ENCODE data around the gene TSPAN9. TPM values are rescaled to one million over a fixed set of nuclear protein-coding genes. Genes with fewer than 3 reads are reported as not detected.

Gene TSPAN9
- total and polyA plus RNA-seq, 9 of the 15 experiments (the other 6 are each of a cell fraction or from before 2014, with no cell fraction given) = 0.23 to 2.1 (median 0.60) TPM; not detected in 2

GRCh38 chr12:3049611-3050249, 27.4 kb upstream of the TSPAN9 start:
- Histone ChIP-seq H3K36me3 (ENCODE audit: control insufficient read depth, insufficient read depth, low read length) (no peaks in the 10 kb centered on the region), H3K9me1 (ENCODE audit: control insufficient read depth, insufficient read depth, low read length) (no peaks in the 10 kb centered on the region), H3K79me2 (ENCODE audit: control insufficient read depth, insufficient read depth, low read length) (no peaks in the 10 kb centered on the region), H2AFZ (ENCODE audit: low read depth, low read length) (no peak overlapping the region), H3K4me1 (replicated peaks in 1 of 2; ENCODE audit: control insufficient read depth in 2 of 2, insufficient read depth in 2 of 2, low read length in 2 of 2) (no peaks in the 10 kb centered on the region; a peak in 1 of 5 replicates), H3K4me3 (no peak overlapping the region), H3K27ac (ENCODE audit: extremely low read depth, low read depth, low read length) (no peak overlapping the region), H3K9me3 (replicated peaks; ENCODE audit: control insufficient read depth, insufficient read depth, low read depth, low read length) (no peaks in the 10 kb centered on the region), H3K27me3 (ENCODE audit: control insufficient read depth in 2 of 2, insufficient read depth in 2 of 2, low read length in 2 of 2) (peaks cover 5 to 13% of the 10 kb centered on the region in 2 experiments; a peak in 4 of 5 replicates), H4K20me1 (replicated peaks; ENCODE audit: control insufficient read depth, insufficient read depth, low read length) (peaks cover 7% of the 10 kb centered on the region; the same call in 1 of the 2 replicates), H3K4me2 (ENCODE audit: insufficient read depth, low read length) (no peak overlapping the region), H3K9ac (ENCODE audit: insufficient read depth in 1 of 2, low read depth in 2 of 2, low read length in 2 of 2) (no peak overlapping the region)
- ATAC-seq = peak; percentile 26; the same call in 1 of the 3 replicates
- WGBS (ENCODE audit: insufficient coverage, low coverage, missing lambda C conversion rate) = 0% methylated on average over 8 of the region's 11 CpGs
- no peak for FAIRE-seq
- intact Hi-C loops (cut with micrococcal nuclease) (no loop called here), in situ Hi-C loops (cut with MboI) (no loop called here)
- no TSS peak for BruUV-seq (replicated peaks)
- POLR2A ChIA-PET = no interaction called here
- CTCF ChIA-PET (ENCODE audit: low intra/inter-chr PET ratio) = no interaction called here
- peak in 2 of 4 experiments; percentile 2 to 3 for DNase-seq (ENCODE audit: extremely low read depth in 1 of 4, low spot score in 3 of 4)
- TF ChIP-seq CEBPG (CRISPR knock-in tag; IDR thresholded peaks at IDR 0.05) (no peak), CEBPG (tag; conservative IDR thresholded peaks at IDR 0.05 in 1 of 2, IDR thresholded peaks at IDR 0.05 in 1 of 2) (no peak), GTF2B (IDR thresholded peaks at IDR 0.05; ENCODE audit: extremely low read depth, insufficient read length) (no peak), GATAD2A (IDR thresholded peaks at IDR 0.05) (no peak), L3MBTL2 (IDR thresholded peaks at IDR 0.05) (no peak), ZNF277 (CRISPR knock-in tag; IDR thresholded peaks at IDR 0.05; ENCODE audit: borderline replicate concordance) (no peak), ZNF324 (CRISPR knock-in tag; IDR thresholded peaks at IDR 0.05) (no peak), ATF1 (CRISPR knock-in tag; IDR thresholded peaks at IDR 0.05) (no peak), ATF1 (tag; IDR thresholded peaks at IDR 0.05) (no peak), SREBF2 (CRISPR knock-in tag; IDR thresholded peaks at IDR 0.05) (no peak), NCOA6 (IDR thresholded peaks at IDR 0.05) (no peak), FOXK2 (conservative IDR thresholded peaks at IDR 0.05 in 1 of 2, IDR thresholded peaks at IDR 0.05 in 1 of 2; ENCODE audit: low read depth in 2 of 2) (no peak), ZBTB9 (CRISPR knock-in tag; IDR thresholded peaks at IDR 0.05) (no peak), TFE3 (CRISPR knock-in tag; IDR thresholded peaks at IDR 0.05) (no peak), DPF2 (IDR thresholded peaks at IDR 0.05) (no peak)

All from K562 (cell line).